ENCODE results near the gene GAS2L1. TPM values are rescaled to one million over a fixed set of nuclear protein-coding genes. Genes with fewer than 3 reads are reported as not detected.
A peak's percentile ranks its signal among the peaks of the same experiment; 100 is the strongest.

GAS2L1 gene
- polyA plus RNA-seq, 1 donor from 2014 or later, result 0.77 TPM

GRCh38 chr22:29313126-29313575 lies 6.7 kb downstream of the GAS2L1 start:
- Histone ChIP-seq H4K20me1 (ENCODE audit: insufficient read depth) (no peaks in the 10 kb centered on the region), H3K4me2 (ENCODE audit: low read length) (no peak overlapping the region), H3K9ac (ENCODE audit: low read length) (no peak overlapping the region), H3K9me3 (ENCODE audit: low read length) (no peaks in the 10 kb centered on the region), H3F3A (ENCODE audit: insufficient read depth, low read length, poor library complexity, severe bottlenecking) (no peaks in the 10 kb centered on the region), H3K36me3 (ENCODE audit: insufficient read depth, low read length) (no peaks in the 10 kb centered on the region), H3K79me2 (replicated peaks; ENCODE audit: insufficient read depth, low read length) (no peaks in the 10 kb centered on the region), H3K27ac (ENCODE audit: low read length) (no peak overlapping the region), H2AFZ (ENCODE audit: low read depth, low read length) (no peak overlapping the region), H3K4me3 (ENCODE audit: low read length) (no peak overlapping the region), H3K27me3 (ENCODE audit: insufficient read depth, low read depth, low read length) (peaks cover 44% of the 10 kb centered on the region), H3K9me2 (ENCODE audit: insufficient read depth, low read length) (no peaks in the 10 kb centered on the region)
- peak; percentile 42 for TF ChIP-seq CTCF (IDR thresholded peaks at IDR 0.05; ENCODE audit: poor library complexity, severe bottlenecking)
- no peak for TF ChIP-seq RAD21 (conservative IDR thresholded peaks at IDR 0.05)

- TF ChIP-seq POLR2AphosphoS5 (IDR thresholded peaks at IDR 0.05) (no peak), MXI1 (conservative IDR thresholded peaks at IDR 0.05; ENCODE audit: poor library complexity, severe bottlenecking) (no peak), TAF1 (IDR thresholded peaks at IDR 0.05; ENCODE audit: low read depth) (no peak)
- no peaks in the 10 kb centered on the region for H3F3A ChIP-seq (ENCODE audit: insufficient read depth, low read length, poor library complexity, severe bottlenecking)
- no peaks in the 10 kb centered on the region for H3K36me3 ChIP-seq (ENCODE audit: insufficient read depth, low read length)
- H3K4me3 ChIP-seq (ENCODE audit: low read length), result no peak overlapping the region
- H4K20me1 ChIP-seq (ENCODE audit: insufficient read depth), result no peaks in the 10 kb centered on the region
- H3K9me3 ChIP-seq (ENCODE audit: low read length), result no peaks in the 10 kb centered on the region
- H3K79me2 ChIP-seq (replicated peaks; ENCODE audit: insufficient read depth, low read length), result no peaks in the 10 kb centered on the region
- no peak overlapping the region for H2AFZ ChIP-seq (ENCODE audit: low read depth, low read length)
- H3K27ac ChIP-seq (ENCODE audit: low read length), result no peak overlapping the region
- H3K9ac ChIP-seq (ENCODE audit: low read length), result no peak overlapping the region
- no peak overlapping the region for H3K4me2 ChIP-seq (ENCODE audit: low read length)
- peaks cover 44% of the 10 kb centered on the region for H3K27me3 ChIP-seq (ENCODE audit: insufficient read depth, low read depth, low read length)
- H3K9me2 ChIP-seq (ENCODE audit: insufficient read depth, low read length), result no peaks in the 10 kb centered on the region
Observed at GRCh38 chr22:29313576-29314466, 7.4 kb downstream of the GAS2L1 start.

- no peaks in the 10 kb centered on the region for H3K9me2 ChIP-seq (ENCODE audit: insufficient read depth, low read length)
- H3K4me2 ChIP-seq (ENCODE audit: low read length), result no peak overlapping the region
- no peaks in the 10 kb centered on the region for H3F3A ChIP-seq (ENCODE audit: insufficient read depth, low read length, poor library complexity, severe bottlenecking)
- no peaks in the 10 kb centered on the region for H3K9me3 ChIP-seq (ENCODE audit: low read length)
- no peaks in the 10 kb centered on the region for H3K36me3 ChIP-seq (ENCODE audit: insufficient read depth, low read length)
- H3K79me2 ChIP-seq (replicated peaks; ENCODE audit: insufficient read depth, low read length), result no peaks in the 10 kb centered on the region
- no peak overlapping the region for H2AFZ ChIP-seq (ENCODE audit: low read depth, low read length)
- no peak overlapping the region for H3K27ac ChIP-seq (ENCODE audit: low read length)
- peak overlapping the region; percentile 59 for H3K4me3 ChIP-seq (ENCODE audit: low read length)
- H3K27me3 ChIP-seq (ENCODE audit: insufficient read depth, low read depth, low read length), result peaks cover 44% of the 10 kb centered on the region
- no peak overlapping the region for H3K9ac ChIP-seq (ENCODE audit: low read length)
- H4K20me1 ChIP-seq (ENCODE audit: insufficient read depth), result no peaks in the 10 kb centered on the region
- no peak for TF ChIP-seq SMC3 (conservative IDR thresholded peaks at IDR 0.05; ENCODE audit: poor library complexity)
- no peak for TF ChIP-seq EP300 (conservative IDR thresholded peaks at IDR 0.05; ENCODE audit: poor library complexity, severe bottlenecking)
- TF ChIP-seq RAD21 (conservative IDR thresholded peaks at IDR 0.05), result no peak
- TF ChIP-seq CTCF (IDR thresholded peaks at IDR 0.05; ENCODE audit: poor library complexity, severe bottlenecking), result no peak
- no peak for TF ChIP-seq MXI1 (conservative IDR thresholded peaks at IDR 0.05; ENCODE audit: poor library complexity, severe bottlenecking)
- no peak for TF ChIP-seq EZH2 (IDR thresholded peaks at IDR 0.05; ENCODE audit: borderline replicate concordance, insufficient read depth, low read length, poor library complexity, severe bottlenecking)
- no peak for TF ChIP-seq POLR2AphosphoS5 (IDR thresholded peaks at IDR 0.05)
Observed at GRCh38 chr22:29314537-29315285, 8.3 kb downstream of the GAS2L1 start.
